ENCODE data around the gene TSEN2. TPM values are rescaled to one million over a fixed set of nuclear protein-coding genes. Genes with fewer than 3 reads are reported as not detected.
"Not testable (repeated sequence)": the region's sequence is repeated elsewhere in the genome, so short reads cannot be mapped to it uniquely, and the experiment has no call there.

The TSEN2 gene
- total RNA-seq, 4 donors from 2014 or later, result 31.8 to 40.2 (median 35.2) TPM

DNA sequence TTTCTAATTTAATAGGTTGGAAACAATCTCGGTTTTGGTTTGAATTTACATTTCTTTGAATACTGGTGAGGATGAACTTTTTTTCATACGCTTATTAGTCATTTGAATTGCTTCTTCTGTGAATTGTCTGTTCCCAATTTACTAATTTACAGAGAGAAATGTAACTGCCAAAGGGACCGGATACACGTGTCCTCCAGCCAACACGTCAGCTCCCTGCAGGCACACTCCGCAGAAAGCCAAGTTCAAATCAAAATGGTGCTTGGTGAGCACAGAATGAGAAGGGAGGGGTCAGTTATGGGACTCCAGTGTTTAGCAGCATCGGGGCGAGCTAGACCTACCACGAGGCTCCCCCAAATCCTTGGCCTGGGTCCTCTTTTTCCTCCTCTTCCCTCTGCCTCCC lies 10.8 kb upstream of the TSEN2 start:
- peaks cover 0 to 13% (median 6%) of the 10 kb centered on the region in 4 donors for H3K4me1 ChIP-seq
- no peaks in the 10 kb centered on the region for H3K27me3 ChIP-seq
- no peak for DNase-seq (ENCODE audit: low spot score in 2 of 2)
- no peak overlapping the region for H3K27ac ChIP-seq
- WGBS, 2 donors, result 86 to 89% methylated on average over 9 of the region's 9 CpGs
- H3K36me3 ChIP-seq, result no peaks in the 10 kb centered on the region
- H3K4me3 ChIP-seq, result no peak overlapping the region
- H3K9me3 ChIP-seq, result no peaks in the 10 kb centered on the region
- no peak for TF ChIP-seq POLR2A (IDR thresholded peaks at IDR 0.05)
- TF ChIP-seq, protein P1, sequence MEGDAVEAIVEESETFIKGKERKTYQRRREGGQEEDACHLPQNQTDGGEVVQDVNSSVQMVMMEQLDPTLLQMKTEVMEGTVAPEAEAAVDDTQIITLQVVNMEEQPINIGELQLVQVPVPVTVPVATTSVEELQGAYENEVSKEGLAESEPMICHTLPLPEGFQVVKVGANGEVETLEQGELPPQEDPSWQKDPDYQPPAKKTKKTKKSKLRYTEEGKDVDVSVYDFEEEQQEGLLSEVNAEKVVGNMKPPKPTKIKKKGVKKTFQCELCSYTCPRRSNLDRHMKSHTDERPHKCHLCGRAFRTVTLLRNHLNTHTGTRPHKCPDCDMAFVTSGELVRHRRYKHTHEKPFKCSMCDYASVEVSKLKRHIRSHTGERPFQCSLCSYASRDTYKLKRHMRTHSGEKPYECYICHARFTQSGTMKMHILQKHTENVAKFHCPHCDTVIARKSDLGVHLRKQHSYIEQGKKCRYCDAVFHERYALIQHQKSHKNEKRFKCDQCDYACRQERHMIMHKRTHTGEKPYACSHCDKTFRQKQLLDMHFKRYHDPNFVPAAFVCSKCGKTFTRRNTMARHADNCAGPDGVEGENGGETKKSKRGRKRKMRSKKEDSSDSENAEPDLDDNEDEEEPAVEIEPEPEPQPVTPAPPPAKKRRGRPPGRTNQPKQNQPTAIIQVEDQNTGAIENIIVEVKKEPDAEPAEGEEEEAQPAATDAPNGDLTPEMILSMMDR (IDR thresholded peaks at IDR 0.05), result no peak
- TF ChIP-seq EP300 (IDR thresholded peaks at IDR 0.05), result no peak

DNA sequence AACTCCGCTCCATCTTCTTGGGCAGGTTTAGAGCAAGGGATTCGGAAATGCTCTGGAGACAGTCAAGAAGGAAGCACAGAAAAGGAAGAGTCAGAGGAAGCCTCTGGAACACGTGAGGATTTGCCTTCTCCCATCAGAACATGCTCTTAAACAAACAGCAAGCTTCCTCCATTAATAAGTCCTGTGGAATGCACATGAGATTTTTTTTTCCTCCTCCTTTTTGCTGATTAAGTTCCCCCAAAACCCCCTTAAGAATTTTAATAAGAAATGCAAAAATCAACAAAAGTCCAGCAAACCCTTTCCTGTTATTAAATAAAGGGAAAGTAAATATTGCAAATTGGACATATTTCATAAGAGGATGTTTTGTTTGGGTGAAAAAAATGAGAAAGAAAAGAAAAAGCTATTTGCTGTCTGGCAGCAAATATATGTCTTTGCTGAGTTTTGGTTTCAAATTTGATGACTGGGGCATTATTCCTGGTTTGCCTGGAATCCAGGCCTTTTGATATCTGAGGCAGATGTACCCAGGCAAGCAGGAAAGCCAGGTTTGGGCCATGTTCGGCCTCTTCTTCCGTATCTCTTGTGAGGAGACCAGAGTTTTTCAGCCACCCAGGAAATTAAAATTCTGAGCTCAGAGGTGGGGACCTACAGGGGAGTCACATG lies 7.9 kb upstream of the TSEN2 start:
- peaks cover 0 to 24% (median 8%) of the 10 kb centered on the region in 4 donors for H3K4me1 ChIP-seq
- H3K4me3 ChIP-seq, result no peak overlapping the region
- peak overlapping the region in 2 of 4 donors; percentile 42 to 83 for H3K27ac ChIP-seq
- TF ChIP-seq POLR2A (IDR thresholded peaks at IDR 0.05) (no peak), EP300 (IDR thresholded peaks at IDR 0.05) (no peak)
- TF ChIP-seq, protein P1 (IDR thresholded peaks at IDR 0.05), result no peak
- H3K27me3 ChIP-seq, result no peaks in the 10 kb centered on the region
- no peaks in the 10 kb centered on the region for H3K36me3 ChIP-seq
- H3K9me3 ChIP-seq, result no peaks in the 10 kb centered on the region
- whole genome bisulfite sequencing, 2 donors, result 46 to 49% methylated on average over 5 of the region's 5 CpGs
- no peak for DNase-seq (ENCODE audit: low spot score in 2 of 2)

DNA sequence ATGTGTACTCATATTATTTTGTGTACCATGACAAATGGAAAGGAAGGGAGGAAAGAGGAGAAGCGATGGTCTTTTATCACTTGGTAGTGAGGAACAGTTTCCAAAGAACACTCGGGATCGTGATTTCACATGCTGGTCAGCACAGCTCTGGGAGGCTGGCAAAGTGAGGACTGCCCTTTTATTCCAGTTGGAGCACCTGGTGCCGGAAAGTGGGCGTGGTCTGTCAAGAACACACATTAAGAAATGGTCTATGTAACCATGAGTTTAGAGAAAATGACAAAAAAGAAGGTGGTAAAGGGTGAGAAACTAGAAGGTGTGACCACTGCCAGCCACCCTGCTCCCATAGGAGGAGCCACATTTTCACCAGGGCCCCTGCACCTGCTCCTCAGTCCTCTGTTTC lies 7.0 kb upstream of the TSEN2 start:
- Histone ChIP-seq H3K4me3 (no peak overlapping the region), H3K36me3 (no peaks in the 10 kb centered on the region), H3K27me3 (no peaks in the 10 kb centered on the region), H3K9me3 (no peaks in the 10 kb centered on the region), H3K27ac (no peak overlapping the region), H3K4me1 (peaks cover 0 to 24% (median 8%) of the 10 kb centered on the region in 4 donors)
- no peak for DNase-seq (ENCODE audit: low spot score in 2 of 2)
- WGBS, 2 donors, result 90 to 91% methylated on average over 5 of the region's 5 CpGs
- TF ChIP-seq, protein P1 (IDR thresholded peaks at IDR 0.05), result no peak
- no peak for TF ChIP-seq EP300 (IDR thresholded peaks at IDR 0.05)
- no peak for TF ChIP-seq POLR2A (IDR thresholded peaks at IDR 0.05)

DNA sequence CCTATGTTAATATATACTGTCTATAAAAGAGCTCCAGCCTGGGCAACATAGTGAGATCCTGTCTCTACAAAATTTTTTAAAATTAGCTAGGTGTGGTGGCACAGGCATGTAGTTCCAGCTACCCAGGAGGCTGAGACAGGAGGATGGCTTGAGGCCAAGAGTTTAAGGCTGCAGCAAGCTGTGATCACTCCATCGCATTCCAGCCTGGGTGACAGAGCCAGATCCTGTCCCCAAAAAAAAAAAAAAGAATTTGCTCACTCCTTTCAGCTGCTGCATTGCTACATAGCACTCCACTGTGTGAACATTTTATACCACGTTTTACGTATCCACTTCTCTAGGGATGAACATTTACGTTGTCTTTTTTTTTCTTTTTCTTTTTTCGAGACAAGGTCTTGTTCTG lies 6.0 kb upstream of the TSEN2 start:
- Histone ChIP-seq H3K36me3 (no peaks in the 10 kb centered on the region), H3K9me3 (no peaks in the 10 kb centered on the region), H3K27ac (no peak overlapping the region), H3K4me1 (peaks cover 0 to 26% (median 9%) of the 10 kb centered on the region in 4 donors), H3K27me3 (no peaks in the 10 kb centered on the region), H3K4me3 (no peak overlapping the region)
- no peak for DNase-seq (ENCODE audit: low spot score in 2 of 2)
- WGBS, 2 donors, result 83 to 84% methylated on average over 5 of the region's 5 CpGs
- TF ChIP-seq, protein P1 (IDR thresholded peaks at IDR 0.05), result no peak
- TF ChIP-seq EP300 (IDR thresholded peaks at IDR 0.05) (no peak), POLR2A (IDR thresholded peaks at IDR 0.05) (no peak)

DNA sequence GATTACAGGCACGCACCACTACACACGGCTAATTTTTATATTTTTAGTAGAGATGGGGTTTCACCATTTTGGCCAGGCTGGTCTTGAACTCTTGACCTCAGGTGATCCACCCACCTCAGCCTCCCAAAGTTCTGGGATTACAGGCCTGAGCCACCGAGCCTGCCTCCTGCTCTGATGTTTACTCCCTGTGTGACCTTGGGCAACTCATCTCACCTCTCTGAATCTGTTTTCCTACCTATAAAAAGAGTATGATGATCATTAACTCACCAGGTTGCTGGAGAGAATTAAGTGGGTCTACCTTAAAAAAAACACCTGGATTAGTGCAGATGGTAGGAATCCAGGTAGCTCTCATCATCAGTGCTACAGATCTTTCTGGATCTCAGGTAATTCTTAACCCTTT lies 5.1 kb upstream of the TSEN2 start:
- H3K4me3 ChIP-seq; H3K27me3 ChIP-seq; H3K9me3 ChIP-seq; H3K36me3 ChIP-seq; H3K27ac ChIP-seq; DNase-seq (ENCODE audit: low spot score in 2 of 2): not testable (repeated sequence)
- 82 to 87% methylated on average over 3 of the region's 3 CpGs for WGBS, 2 donors
- peaks cover 0 to 33% (median 12%) of the 10 kb centered on the region in 4 donors for H3K4me1 ChIP-seq

Measured in tibial nerve (tissue), 4 donors.